ENCODE measurements around the gene NELFB. TPM values are rescaled to one million over a fixed set of nuclear protein-coding genes. Genes with fewer than 3 reads are reported as not detected.

NELFB gene
- total RNA-seq, 1 experiment from 2014 or later: 40.5 TPM

GRCh38 chr9:137226338-137227053, 28.6 kb upstream of the NELFB start:
- Mint-ChIP-seq H3K27me3 (ENCODE audit: insufficient read depth, unreplicated experiment) (no peaks in the 10 kb centered on the region), H3K9me3 (ENCODE audit: unreplicated experiment) (no peaks in the 10 kb centered on the region), H3K36me3 (ENCODE audit: insufficient read depth, unreplicated experiment) (no peaks in the 10 kb centered on the region), H3K27ac (ENCODE audit: low read depth, unreplicated experiment) (peak overlapping the region; percentile 73), H3K4me3 (ENCODE audit: unreplicated experiment) (peak overlapping the region; percentile 40), H3K4me1 (ENCODE audit: insufficient read depth, unreplicated experiment) (peaks cover 15% of the 10 kb centered on the region)
- no TSS peak for BruUV-seq (replicated peaks)
- peak; percentile 68 for DNase-seq (ENCODE audit: unreplicated experiment)
- ChIA-PET CTCF (interaction anchor here (0.6 to 5.6 kb wide), 20 partner anchors 11 to 325 kb away, joined by 3 to 36 read pairs (median 5); partner anchors contain the start of genes ANAPC2, MRPL41, NPDC1 and SSNA1), POLR2A (interaction anchor here (0.9 to 6.3 kb wide), 14 partner anchors 10 to 159 kb away, joined by 3 to 73 read pairs (median 6); partner anchors contain the start of genes ANAPC2, MAN1B1, NDOR1 and SSNA1)
- intact Hi-C loops (cut with micrococcal nuclease): loop anchor here (1.0 to 10.0 kb wide), 4 partner anchors 37 to 182 kb away; partner anchors contain the start of genes LRRC26, NPDC1 and TMEM210
- no peak for TF ChIP-seq CTCF (IDR thresholded peaks at IDR 0.05; ENCODE audit: unreplicated experiment)

- peak within 1 kb of the TSS; percentile 73 for H3K27ac Mint-ChIP-seq (ENCODE audit: low read depth, unreplicated experiment)
- POLR2A ChIA-PET: interaction anchor here (0.6 to 6.3 kb wide), 13 partner anchors 11 to 160 kb away, joined by 3 to 73 read pairs (median 6); partner anchors contain the start of genes ANAPC2, MAN1B1, NDOR1 and SSNA1
- peak within 1 kb of the TSS; percentile 40 for H3K4me3 Mint-ChIP-seq (ENCODE audit: unreplicated experiment)
Observed at GRCh38 chr9:137227054-137227852, 27.9 kb upstream of the NELFB start, which contains the start of gene RNF224. TSS of gene RNF224 (plus strand) at chr9:137227502. CDS start at chr9:137228336, 834 bp downstream.

GRCh38 chr9:137227853-137228505, 27.1 kb upstream of the NELFB start:
- Mint-ChIP-seq H3K4me3 (ENCODE audit: unreplicated experiment) (no peak overlapping the region), H3K36me3 (ENCODE audit: insufficient read depth, unreplicated experiment) (no peaks in the 10 kb centered on the region), H3K27me3 (ENCODE audit: insufficient read depth, unreplicated experiment) (no peaks in the 10 kb centered on the region), H3K9me3 (ENCODE audit: unreplicated experiment) (no peaks in the 10 kb centered on the region), H3K4me1 (ENCODE audit: insufficient read depth, unreplicated experiment) (peaks cover 15% of the 10 kb centered on the region), H3K27ac (ENCODE audit: low read depth, unreplicated experiment) (peak overlapping the region; percentile 73)
- no peak for TF ChIP-seq CTCF (IDR thresholded peaks at IDR 0.05; ENCODE audit: unreplicated experiment)
- no peak for DNase-seq (ENCODE audit: unreplicated experiment)
- CTCF ChIA-PET: interaction anchor here (0.6 to 2.7 kb wide), 13 partner anchors 14 to 349 kb away, joined by 3 to 15 read pairs (median 5); partner anchors contain the start of genes ANAPC2, NPDC1 and SSNA1
- BruUV-seq (replicated peaks): no TSS peak
- POLR2A ChIA-PET: interaction anchor here (0.6 to 6.3 kb wide), 7 partner anchors 12 to 141 kb away, joined by 3 to 73 read pairs (median 8); partner anchors contain the start of genes ANAPC2, MAN1B1, NDOR1 and SSNA1
- intact Hi-C loops (cut with micrococcal nuclease): loop anchor here (1.0 to 10.0 kb wide), 4 partner anchors 39 to 183 kb away; partner anchors contain the start of genes LRRC26, NPDC1 and TMEM210

More at GRCh38 chr9:137227054-137227852, 27.9 kb upstream of the NELFB start, which contains the start of gene RNF224:
- no peaks in the 10 kb centered on the region for H3K36me3 Mint-ChIP-seq (ENCODE audit: insufficient read depth, unreplicated experiment)
- CTCF ChIA-PET: interaction anchor here (0.6 to 5.6 kb wide), 21 partner anchors 11 to 324 kb away, joined by 3 to 36 read pairs (median 5); partner anchors contain the start of genes ANAPC2, MRPL41, NPDC1 and SSNA1
- intact Hi-C loops (cut with micrococcal nuclease): loop anchor here (1.0 to 10.0 kb wide), 4 partner anchors 38 to 182 kb away; partner anchors contain the start of genes LRRC26, NPDC1 and TMEM210
- H3K27me3 Mint-ChIP-seq (ENCODE audit: insufficient read depth, unreplicated experiment): no peaks in the 10 kb centered on the region
- TF ChIP-seq CTCF (IDR thresholded peaks at IDR 0.05; ENCODE audit: unreplicated experiment): peak; percentile 89
- peaks cover 15% of the 10 kb centered on the region for H3K4me1 Mint-ChIP-seq (ENCODE audit: insufficient read depth, unreplicated experiment)
- no TSS peak for BruUV-seq (replicated peaks)
- H3K9me3 Mint-ChIP-seq (ENCODE audit: unreplicated experiment): no peaks in the 10 kb centered on the region
- DNase-seq (ENCODE audit: unreplicated experiment): peak; percentile 84
